ENCODE results near the gene RGMA.
"Not testable (repeated sequence)": the region's sequence is repeated elsewhere in the genome, so short reads cannot be mapped to it uniquely, and the experiment has no call there.

The RGMA gene

GRCh38 chr15:93034512-93034911 lies 54.5 kb downstream of the RGMA start:
- no peak for DNase-seq (ENCODE audit: low spot score)

- no peak for DNase-seq (ENCODE audit: low spot score)
These were observed 55.5 kb downstream of the RGMA start for GRCh38 chr15:93033434-93034045.

- not testable (repeated sequence) for DNase-seq (ENCODE audit: low spot score)
These were observed 56.4 kb downstream of the RGMA start for GRCh38 chr15:93032515-93033206.

GRCh38 chr15:93031557-93032384 lies 57.2 kb downstream of the RGMA start:
- DNase-seq (ENCODE audit: low spot score), result not testable (repeated sequence)

GRCh38 chr15:93031103-93031464 lies 57.9 kb downstream of the RGMA start:
- no peak for DNase-seq (ENCODE audit: low spot score)

GRCh38 chr15:93030430-93031102 lies 58.4 kb downstream of the RGMA start:
- peak; percentile 69 for DNase-seq (ENCODE audit: low spot score)

GRCh38 chr15:93029836-93030429 lies 59.1 kb downstream of the RGMA start:
- no peak for DNase-seq (ENCODE audit: low spot score)

GRCh38 chr15:93029214-93029835 lies 59.7 kb downstream of the RGMA start:
- DNase-seq (ENCODE audit: low spot score), result no peak

GRCh38 chr15:93028632-93029213 lies 60.3 kb downstream of the RGMA start:
- peak; percentile 77 for DNase-seq (ENCODE audit: low spot score)

- no peak for DNase-seq (ENCODE audit: low spot score)
These were observed 60.8 kb downstream of the RGMA start for GRCh38 chr15:93028111-93028631.

GRCh38 chr15:93027413-93027812 lies 61.6 kb downstream of the RGMA start:
- no peak for DNase-seq (ENCODE audit: low spot score)

- no peak for DNase-seq (ENCODE audit: low spot score)
These were observed 62.6 kb downstream of the RGMA start for GRCh38 chr15:93026380-93026817.

- DNase-seq (ENCODE audit: low spot score), result no peak
These were observed 63.4 kb downstream of the RGMA start for GRCh38 chr15:93025625-93025982.

- DNase-seq (ENCODE audit: low spot score), result no peak
These were observed 64.0 kb downstream of the RGMA start for GRCh38 chr15:93024716-93025624.

GRCh38 chr15:93024293-93024692 lies 64.7 kb downstream of the RGMA start:
- DNase-seq (ENCODE audit: low spot score), result no peak

- DNase-seq (ENCODE audit: low spot score), result no peak
These were observed 67.8 kb downstream of the RGMA start for GRCh38 chr15:93020976-93021772.

- no peak for DNase-seq (ENCODE audit: low spot score)
These were observed 69.0 kb downstream of the RGMA start for GRCh38 chr15:93019971-93020370.

- no peak for DNase-seq (ENCODE audit: low spot score)
These were observed 69.9 kb downstream of the RGMA start for GRCh38 chr15:93019090-93019489.

GRCh38 chr15:93018574-93018973 lies 70.4 kb downstream of the RGMA start:
- peak; percentile 60 for DNase-seq (ENCODE audit: low spot score)
